NOMO-1 treated with dmso at 0.1 percent for 144 hours (cell line): Measurements from ENCODE around the gene MCM9.

Experiments used
- DNase-seq: peaks from one replicate; lab custom pipeline; 2025; ENCODE audit not compliant: unreplicated experiment; lab: John Stamatoyannopoulos, UW

The MCM9 gene

DNA sequence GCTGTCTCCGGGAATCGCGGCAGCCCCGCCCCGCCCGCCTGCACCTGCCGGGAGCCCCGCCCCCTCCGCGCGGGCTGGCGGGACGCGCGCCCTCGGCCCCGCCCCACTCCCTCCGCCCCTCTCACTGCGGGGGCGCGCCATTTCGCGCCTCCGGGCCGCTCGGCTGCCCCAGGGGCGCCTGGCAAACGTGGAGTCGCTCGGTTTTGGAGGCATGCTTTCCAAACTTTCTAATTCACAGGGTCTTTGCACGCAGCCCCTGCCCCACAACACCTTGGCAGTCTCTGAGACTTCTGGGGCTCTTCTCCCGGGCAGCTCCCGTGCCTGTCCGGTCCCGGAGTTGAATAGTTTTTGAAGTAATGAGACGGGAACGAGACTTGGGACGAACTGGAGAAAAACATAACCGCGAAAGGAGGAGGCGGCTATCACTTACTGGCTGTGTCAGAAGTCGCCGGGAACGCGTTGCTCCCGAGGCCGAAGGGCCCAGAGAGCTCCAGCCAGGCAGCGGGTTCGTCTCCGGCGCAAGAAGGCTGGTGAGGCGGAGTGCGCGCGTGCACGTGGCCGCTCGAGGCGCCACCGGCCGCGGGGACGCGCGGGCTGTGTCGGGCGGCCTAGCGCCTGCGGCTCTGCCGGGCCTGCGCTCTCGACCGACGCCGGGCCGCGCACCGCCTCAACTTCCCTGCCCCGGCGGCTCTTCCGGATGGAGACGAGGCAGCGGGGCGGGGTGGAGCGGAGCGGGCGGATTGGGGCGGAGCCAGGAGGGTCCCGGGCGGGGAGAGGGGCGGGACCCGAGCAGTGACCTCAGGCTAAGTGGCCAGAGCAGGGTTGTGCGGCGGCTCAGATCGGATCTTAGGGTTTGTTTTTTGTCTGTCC lies at the start of gene MCM9:
TSS of gene MCM9 (minus strand) at position 699 of the 870 bp plus-strand sequence. CDS start 3,436 bp downstream, outside the sequence.
- peak; percentile 88 for DNase-seq

DNA sequence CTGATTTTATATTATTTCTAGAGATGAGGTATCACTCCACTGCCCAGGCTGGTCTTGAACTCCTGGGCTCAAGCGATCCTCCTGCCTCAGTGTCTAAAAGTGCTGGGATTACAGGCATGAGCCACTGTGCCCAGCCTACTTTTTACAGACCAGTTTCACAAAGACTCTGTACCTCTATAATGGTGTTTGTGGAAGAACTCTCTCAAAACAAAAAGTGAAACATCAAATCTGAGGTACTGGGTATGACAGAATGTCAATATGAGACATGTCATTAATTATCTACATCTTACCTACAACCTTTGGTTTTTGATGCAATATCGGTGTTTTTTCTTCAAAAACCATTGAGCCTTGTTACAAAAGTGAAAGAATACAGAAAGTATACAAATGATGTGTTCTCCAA lies 49.4 kb upstream of the MCM9 start:
- DNase-seq: no peak

DNA sequence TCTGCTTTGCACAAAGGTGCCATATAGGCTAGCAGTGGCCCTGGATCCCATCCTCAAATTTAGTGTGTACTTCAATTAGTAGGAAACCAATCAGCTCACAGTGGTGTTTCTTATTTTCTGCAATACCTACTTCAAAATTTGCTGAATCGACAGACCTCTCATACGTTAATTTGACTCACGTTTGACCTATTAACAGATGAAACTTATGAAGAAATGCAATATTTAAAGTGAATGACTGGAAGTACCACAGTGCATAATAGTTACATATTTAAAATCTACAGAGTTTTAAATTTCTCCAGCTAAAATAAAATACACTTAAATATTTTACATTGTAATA lies 47.6 kb upstream of the MCM9 start:
- no peak for DNase-seq

DNA sequence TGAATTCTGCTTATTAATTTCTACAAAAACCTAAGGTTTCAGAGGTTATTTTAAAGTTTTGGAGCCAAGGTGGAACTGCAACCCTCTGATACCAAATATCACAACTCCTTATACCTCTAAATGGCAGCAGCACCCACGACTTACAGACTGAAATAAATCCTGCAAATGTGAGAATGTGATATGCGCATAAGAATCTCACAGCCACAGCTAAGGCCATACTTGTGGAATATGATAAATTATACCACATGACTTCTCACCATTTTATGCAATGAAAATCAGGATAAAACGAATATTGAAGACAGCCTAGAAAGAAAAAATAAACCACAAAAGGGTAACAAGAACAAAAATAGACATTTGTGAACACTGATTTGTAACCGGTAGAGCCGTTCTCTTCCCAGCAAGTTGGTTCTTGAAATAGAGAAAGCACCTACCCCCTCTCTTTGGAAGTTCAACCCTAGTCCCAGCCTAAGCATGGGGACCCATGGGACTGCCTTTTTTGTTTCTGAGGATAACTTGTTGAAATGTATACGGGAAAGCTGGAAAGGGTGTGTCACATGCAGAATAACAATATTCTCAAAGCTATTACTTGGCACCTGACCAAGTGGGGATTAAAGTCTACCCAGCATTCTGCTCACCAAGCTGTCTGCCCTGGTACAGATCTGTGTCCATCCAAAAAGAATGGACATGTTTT lies 47.1 kb upstream of the MCM9 start:
- DNase-seq: no peak

DNA sequence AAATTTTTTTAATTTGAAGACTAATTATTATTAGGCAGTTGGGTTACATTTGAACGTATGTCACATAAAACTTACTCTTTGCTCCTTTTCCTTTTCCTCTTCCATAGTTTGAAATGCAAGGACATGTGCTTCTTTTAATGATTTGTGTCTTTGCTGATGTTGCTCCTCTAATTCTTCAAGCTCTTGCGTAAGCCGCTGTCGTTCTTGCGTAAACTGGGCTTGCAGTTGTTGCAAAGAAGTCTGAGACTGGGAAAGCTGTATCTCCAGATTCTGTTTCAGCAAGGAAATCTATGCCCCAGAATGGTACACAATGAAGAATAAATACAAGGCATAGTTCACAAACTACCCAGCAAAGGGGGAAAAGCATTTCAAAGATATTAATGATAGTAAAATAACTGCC lies 45.1 kb upstream of the MCM9 start:
- DNase-seq: peak; percentile 59

DNA sequence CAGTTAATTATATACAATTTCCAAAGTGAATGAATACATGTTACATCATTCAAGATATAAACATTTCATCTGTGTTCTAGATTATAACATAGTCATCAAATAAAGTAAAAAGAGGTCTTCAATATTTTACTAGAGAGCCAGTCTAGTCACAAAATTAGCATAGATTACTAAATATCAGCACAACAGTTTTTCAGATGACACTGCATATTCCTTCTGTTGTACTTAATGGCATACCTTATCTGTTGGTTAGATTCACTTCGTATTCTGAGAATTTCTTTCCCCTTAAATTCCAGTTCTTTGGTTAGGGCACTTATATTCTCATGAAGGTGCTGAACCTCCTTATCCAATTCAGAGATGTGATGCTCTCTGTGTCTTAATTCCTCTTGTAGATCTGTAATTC lies 39.8 kb upstream of the MCM9 start:
- no peak for DNase-seq

DNA sequence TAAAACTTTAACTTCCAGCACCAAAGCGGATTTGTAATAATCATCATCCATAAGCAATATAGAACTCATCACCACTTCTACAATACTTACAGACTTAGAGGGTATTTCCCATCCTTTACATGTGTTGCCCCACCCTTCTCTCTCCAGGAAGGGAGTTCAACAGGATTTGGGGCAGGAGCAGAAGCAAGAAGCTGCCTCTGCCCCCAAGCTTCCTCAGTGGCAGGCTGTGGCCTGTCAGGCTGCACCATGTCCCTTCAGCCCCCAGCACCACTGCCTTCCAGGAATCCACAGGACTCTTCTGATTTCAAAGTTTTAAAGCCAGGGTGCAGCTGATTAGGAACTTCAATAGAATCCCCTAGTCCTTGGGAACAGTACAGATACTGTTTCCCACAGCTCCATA lies 36.7 kb upstream of the MCM9 start:
- DNase-seq: no peak

DNA sequence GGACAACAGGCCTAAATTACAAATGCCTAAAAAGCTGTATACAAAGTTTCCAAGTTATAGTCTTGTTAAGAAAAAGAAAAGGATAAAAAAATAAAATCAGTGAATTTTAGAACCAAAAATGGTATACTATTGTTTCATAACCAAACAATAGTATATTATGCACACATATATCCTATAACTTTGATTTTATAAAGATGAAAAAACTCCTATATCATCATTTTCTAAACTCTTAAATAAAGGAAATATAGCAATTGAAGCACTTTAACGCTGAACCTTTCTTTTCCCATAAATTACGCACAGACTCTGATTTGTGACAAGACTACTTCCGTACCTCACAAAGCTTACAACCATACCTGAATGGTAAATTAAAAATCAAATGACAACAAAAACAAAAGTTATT lies 35.9 kb upstream of the MCM9 start:
- DNase-seq: no peak

DNA sequence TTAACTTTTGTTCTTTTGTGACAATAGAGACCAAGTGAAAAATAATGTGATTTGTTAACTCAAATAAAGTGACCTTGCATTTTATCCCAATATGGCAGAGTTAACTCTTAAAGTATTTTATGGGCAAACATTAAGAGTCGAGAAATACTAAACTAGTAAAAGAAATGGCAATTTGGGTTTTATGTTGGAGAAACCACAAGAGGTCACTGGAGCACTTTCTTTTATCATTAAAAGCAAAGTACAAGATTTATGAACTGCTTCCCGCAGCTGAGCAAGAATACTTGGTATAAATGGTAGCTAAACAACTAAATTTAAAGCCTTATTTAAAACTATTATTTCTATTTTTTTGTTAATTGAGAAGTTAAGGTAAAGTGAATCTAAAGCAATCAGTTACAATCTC lies 33.5 kb upstream of the MCM9 start:
- DNase-seq: no peak

DNA sequence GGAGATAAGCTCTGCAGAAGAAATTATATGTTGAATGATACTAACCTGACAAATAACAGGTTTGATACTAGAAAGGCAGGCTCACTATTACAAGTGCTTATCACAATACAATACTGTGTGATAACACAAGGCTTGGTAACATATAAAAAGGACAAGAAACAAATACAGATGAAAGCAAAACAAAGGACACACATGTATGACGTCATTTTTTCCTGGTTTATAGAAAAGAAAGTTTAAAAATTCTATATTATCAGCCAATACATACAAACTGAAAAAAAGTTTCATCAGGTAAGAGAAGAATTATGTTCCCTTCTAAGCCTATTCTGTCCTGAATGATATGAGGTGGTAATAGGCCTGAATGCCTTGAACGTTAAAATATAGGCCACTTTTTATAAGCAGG lies 32.3 kb upstream of the MCM9 start:
- DNase-seq: no peak

DNA sequence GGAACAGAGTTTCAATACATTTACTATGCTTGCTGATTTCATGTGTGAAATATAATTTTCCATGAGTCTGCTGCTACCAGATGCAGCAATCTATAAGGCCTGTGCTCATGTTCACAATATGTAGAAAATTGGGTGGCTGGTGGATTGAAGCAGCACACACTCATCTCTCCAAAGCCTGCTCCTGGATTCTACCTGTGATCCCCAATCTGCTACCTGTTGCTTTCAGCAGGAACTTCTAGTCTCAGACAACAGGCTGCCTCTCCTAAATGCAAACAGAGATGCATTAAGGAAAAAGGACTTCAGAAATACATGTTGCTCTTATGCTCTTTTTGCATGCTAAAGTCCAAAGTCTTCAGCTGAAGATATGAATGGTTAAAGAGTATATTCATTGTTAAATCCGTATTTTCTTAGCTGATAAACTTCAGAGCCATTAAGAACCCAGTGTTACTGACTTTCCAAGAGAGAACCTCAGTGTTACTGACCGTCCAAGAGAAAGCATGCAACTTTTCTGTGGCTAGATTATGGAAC lies 30.9 kb upstream of the MCM9 start:
- no peak for DNase-seq

DNA sequence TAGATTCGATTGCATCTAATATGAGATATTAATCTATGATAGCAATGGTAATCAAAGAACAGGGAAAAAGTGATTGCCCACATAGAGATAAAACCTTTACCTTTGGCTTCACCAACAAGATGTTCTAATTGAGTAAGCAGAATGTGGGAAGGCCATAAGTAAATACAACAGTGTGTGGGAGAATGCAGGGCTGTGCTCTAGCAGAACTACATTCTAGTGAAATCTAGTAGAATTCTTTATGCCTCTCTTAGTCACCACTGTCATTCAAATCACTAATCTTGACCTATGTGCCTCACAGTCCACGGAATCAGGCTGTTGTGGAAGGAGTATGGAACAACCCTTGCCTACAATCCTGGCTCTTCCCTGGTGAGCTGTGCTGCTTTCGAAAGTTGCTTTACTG lies 30.4 kb upstream of the MCM9 start:
- no peak for DNase-seq

DNA sequence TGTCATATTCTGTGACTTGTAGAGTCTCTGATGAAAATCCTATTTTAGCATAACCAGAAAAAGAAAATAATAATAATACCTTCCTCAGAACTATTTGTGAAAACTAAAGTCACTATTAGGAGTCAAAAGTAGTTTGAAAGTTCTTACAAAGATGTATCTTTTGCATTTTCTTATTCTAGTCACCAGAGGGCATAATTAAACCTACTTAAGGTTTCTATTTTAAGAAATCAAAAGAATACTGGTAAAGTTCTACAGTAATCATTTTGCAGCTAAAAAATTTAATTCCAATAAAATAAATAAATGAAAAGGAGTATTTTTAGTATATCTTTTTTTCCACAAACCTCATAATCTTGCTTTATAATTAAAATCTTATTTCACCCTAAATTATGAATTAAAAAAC lies 28.0 kb upstream of the MCM9 start:
- DNase-seq: no peak

DNA sequence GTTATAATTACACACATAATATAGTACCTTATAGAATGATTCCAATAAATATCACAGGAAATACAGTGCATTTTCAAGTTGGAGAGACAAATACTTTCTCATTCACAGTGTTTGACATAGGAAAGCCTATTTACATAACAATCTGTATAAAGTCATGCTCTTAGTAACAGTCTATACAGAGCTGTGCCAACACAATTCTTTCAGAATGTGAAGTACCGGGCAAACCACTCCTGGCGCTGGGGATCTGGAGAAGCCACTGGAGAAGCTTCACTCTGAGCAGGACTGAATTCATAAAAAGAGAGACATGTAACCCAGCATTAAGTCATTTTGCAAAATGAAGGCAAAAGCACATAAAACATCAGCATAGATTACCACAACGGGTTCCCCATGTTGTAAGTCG lies 24.9 kb upstream of the MCM9 start:
- no peak for DNase-seq

DNA sequence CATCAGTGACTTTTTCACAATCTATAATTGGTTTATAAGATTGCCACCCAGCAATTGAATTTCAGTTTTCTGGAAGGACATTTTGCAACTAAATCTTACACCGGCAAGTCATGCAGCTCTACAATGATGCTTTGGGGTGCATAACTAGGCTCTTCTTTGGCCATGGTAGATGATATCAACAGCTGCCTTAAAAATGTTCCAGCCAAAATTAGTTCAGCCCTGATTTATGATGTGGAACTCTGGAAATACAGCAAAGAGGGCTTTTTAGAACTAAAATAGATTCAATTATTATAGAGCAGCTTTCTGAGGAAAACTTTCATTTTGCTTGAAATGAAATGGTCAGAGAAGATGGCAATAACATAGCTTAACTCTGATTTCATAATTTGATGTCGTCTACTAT lies 18.4 kb upstream of the MCM9 start:
- no peak for DNase-seq

DNA sequence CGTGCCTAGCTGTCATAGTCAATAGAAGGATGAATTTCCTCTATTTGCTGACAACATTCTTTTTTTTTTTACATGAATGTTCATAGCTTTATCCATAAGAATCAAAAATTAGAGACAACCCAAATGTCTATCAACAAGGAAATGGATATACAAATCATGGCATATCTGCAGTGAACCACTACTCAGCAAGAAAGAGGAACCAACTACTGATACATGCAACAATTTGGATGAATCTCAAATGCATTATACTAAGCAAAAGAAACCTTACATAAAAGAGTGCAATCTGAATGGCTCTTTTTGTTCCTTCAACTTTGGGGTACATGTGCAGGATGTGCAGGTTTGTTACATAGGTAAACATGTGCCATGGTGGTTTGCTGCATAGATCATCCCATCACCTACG lies 17.7 kb upstream of the MCM9 start:
- no peak for DNase-seq

DNA sequence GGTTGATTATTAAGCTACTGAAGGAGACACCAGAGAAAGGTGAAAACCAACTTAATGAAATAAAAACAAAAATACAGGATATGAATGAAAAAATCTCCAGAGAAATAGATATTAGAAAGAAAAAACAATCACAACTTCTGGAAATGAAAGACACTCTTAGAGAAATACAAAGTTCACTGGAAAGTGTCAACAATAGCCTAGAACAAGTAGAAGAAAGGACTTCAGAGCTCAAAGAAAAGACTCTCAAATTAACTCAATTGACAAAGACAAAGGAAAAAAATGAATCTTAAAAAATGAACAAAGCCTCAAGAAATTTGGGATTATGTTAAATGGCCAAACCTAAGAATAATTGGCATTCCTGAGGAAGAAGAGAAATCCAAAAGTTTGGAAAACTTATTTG lies 10.3 kb upstream of the MCM9 start:
- no peak for DNase-seq

DNA sequence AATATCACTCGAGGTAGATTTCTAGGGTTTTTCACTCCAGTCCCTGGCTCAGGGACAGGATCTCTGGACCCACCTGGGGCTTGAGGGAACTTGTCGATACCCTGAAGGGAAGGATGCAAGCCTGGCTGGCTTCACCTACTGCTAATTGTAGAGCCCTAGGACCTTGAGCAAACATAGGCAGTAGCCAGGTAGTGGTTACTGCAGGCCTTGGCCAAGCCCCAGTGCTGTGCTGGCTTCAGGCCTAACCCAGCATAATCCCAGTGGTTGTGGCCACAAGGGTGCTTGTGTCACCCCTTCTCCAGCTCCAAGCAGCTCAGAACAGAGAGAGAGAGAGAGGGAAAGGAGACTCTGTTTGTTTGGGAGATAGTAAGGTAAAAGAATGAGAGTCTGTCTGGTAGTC lies 5.8 kb upstream of the MCM9 start:
- DNase-seq: no peak

DNA sequence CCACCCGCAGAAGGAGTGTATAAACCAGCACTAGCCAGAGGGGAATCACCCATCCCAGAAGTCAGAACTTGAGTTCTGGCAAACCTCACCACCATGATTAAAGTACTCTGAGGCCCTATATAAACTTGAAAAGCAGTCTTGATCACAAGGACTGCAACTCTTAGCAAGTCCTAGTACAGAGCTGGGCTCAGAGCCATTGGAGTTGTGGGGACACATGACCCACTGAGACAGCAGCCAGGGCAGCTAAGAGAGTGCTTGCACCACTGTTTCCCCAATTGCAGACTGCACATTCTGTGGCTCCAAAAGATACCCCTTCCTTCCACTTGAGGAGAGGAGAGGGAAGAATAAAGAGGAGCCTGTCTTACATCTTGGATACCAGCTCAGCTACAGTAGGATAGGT lies 4.7 kb upstream of the MCM9 start:
- no peak for DNase-seq

DNA sequence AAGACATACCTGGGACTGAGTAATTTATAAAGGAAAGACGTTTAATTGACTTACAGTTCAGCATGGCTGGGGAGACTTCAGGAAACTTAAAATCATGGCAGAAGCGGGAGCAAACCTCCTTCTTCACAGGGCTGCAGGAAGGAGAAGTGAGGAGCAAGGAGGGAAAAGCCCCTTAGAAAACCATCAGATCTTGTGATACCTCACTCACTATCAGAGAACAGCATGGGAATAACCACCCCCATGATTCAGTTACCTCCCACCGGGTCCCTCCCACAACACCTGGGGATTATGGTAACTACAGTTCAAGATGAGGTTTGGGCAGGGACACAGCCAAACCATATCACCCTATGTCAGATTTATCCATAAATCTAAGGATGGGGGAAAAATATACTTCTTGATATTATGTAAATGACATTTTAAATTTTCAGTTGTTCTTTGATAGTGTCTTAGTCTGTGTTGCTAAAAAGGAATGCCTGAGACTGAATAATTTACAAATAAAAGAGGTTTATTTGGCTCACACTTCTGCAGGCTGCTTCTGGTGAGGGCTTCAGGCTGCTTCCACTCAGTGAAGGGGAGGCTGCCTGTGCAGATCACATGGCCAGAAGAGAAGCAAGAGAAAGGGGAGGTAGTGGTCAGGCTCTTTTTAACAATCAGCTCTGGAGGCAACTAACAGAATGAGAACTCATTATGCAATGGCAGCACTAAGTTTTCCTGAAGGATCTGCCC lies 1.2 kb upstream of the MCM9 start:
- DNase-seq: no peak

DNA sequence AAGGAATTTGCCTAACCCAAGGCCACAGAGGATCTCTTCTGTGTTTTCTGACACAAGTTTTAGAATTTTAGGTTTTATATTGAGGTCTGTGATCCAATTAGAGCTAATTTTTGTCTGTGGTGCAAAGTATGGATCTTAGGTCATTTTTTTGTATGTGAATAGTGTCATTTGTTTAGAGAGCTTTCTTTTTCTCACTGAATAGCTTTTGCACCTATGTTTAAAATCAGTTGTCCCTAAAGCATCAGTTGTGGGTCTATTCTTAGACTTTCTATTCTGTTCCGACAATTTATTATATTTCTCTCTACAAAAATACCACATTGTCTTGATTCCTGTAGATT lies 341 bp upstream of the MCM9 start:
- DNase-seq: no peak

DNA sequence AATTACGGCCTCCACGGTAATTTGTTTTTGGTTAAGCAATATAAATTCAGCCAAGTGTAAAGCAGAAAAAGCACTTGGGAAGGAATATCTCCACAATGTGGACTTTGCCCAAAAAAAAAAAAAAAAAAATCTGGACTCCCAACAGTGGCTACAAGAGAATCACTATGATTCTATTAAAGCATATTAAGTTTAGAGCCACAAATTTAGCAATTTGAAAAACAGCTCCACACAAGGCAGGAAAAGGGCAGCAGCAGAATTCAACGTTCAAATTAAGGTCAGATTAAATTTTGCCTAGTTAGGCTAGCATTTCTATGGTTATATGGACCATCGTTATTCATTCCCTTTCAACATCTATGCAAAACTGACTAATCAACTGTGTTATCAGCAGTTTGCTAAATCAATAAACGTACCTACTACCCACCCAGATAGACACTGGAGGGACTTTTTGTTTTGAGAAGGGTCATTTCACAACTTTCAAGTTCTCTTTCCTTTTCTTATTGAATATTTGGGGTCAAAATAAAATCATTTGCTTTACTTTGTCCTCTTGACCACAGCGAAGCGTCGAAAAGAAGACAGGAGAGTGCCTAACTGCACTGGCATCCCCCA lies 1.0 kb downstream of the MCM9 start:
- DNase-seq: no peak
